Right lobe of liver (tissue), 6 donors: ENCODE results near the gene CYP46A1. TPM values are rescaled to one million over a fixed set of nuclear protein-coding genes. Genes with fewer than 3 reads are reported as not detected.

Source experiments
- ATAC-seq, 4 donors: fragments of 200-7000 bp; cut with Tn5 transposase; one replicate each; pipeline ENCODE4 v1.9.1; 2020; ENCODE audit warnings: mild to moderate bottlenecking in 4 of 4, moderate library complexity in 4 of 4
- DNase-seq, 3 donors: peaks; one replicate each; pipeline ENCODE4 v3.0.0-alpha.2; 2020
- H3K27ac ChIP-seq, 3 donors: fragments of 200-600 bp; one replicate each; pipeline ENCODE4 v1.8.0; 2022
- H3K27me3 ChIP-seq, 2 donors: fragments of 200-600 bp; one replicate each; pipeline ENCODE4 v1.8.0; 2022
- H3K36me3 ChIP-seq, 4 donors: fragments of 200-600 bp; sonication (generic) in 1 of 4; one replicate each; pipeline versions ENCODE4 v1.5.1 to v1.8.0; 2017 to 2022; ENCODE audit warnings: control low read depth in 1 of 4
- H3K4me1 ChIP-seq, 4 donors: fragments of 200-600 bp; sonication (generic) in 1 of 4; one replicate each; pipeline versions ENCODE4 v1.5.1 to v1.8.0; 2017 to 2022; ENCODE audit warnings: control low read depth in 1 of 4
- H3K4me3 ChIP-seq, 3 donors: fragments of 200-600 bp; one replicate each; pipeline ENCODE4 v1.8.0; 2022
- H3K9me3 ChIP-seq, 4 donors: fragments of 200-600 bp; sonication (generic) in 1 of 4; one replicate each; pipeline versions ENCODE4 v1.5.1 to v1.8.0; 2017 to 2022; ENCODE audit warnings: control low read depth in 1 of 4
- CTCF ChIP-seq, 4 donors: fragments of 200-600 bp in 3 of 4; fragments of 450-650 bp in 1 of 4; IDR thresholded peaks; one replicate each; pipeline versions ENCODE4 v1.5.1 to v1.8.0; 2016 to 2022; ENCODE audit warnings: antibody characterized with exemption in 4 of 4, mild to moderate bottlenecking in 2 of 4
- POLR2A ChIP-seq: fragments of 450-650 bp; IDR thresholded peaks from one replicate; pipeline ENCODE4 v1.6.1; 2017; ENCODE audit warnings: antibody characterized with exemption, mild to moderate bottlenecking
- WGBS: methylation state at CpG from one replicate; pipeline ENCODE4 v1.1.6; 2018; ENCODE audit warnings: low coverage, low lambda C conversion rate; ENCODE audit not compliant: insufficient coverage; ENCODE audit errors: missing lambda C conversion rate; 5-methylcytosine and 5-hydroxymethylcytosine counted together
- intact Hi-C, 2 donors: fragments of 100-400 bp; cut with DNase I; formaldehyde crosslinking; loops; one replicate each; pipeline versions ENCODE4 v1.11.2 to v1.14.1; 2022
- total RNA-seq, 6 experiments: library from RNA; depleted of rRNA in 2 of 6; stranded (reverse); fragments of >200 nt in 2 of 6; fragmentation: NEBNext Ultra II Directional in 3 of 6; extraction: Animal tissue kit (Norgen Biotek cat#: 25700) in 3 of 6; gene quantifications; one replicate each; pipeline versions ENCODE4 v1.1.0 to v1.2.4, GENCODE V29; 2016 to 2023
- donor health status: DM: no; HTN: yes; CAD: no.
- donor health status: DM: no; HTN: no; CAD: no.
- donor health status: DM: no; HTN: no; CAD: no.
- donor health status: DM: no; HTN: yes; CAD: no.
- donor health status: DM: no; HTN: yes; CAD: no.

The CYP46A1 gene
- total RNA-seq, 6 experiments from 2014 or later, result 0.06 to 1.6 (median 0.42) TPM; not detected in 1

- H3K27ac ChIP-seq, result no peak overlapping the region
- no peaks in the 10 kb centered on the region for H3K36me3 ChIP-seq
- WGBS, result no CpG with 5 or more reads among the region's 2 CpGs
- H3K4me1 ChIP-seq, result peaks cover 0 to 7% (median 2%) of the 10 kb centered on the region in 4 donors
- H3K4me3 ChIP-seq, result no peak overlapping the region
- peak in 1 of 3 donors; percentile 27 for DNase-seq
- TF ChIP-seq POLR2A (no peak), CTCF (IDR thresholded peaks at IDR 0.05) (no peak)
- H3K27me3 ChIP-seq, result no peaks in the 10 kb centered on the region
- intact Hi-C loops, result no loop called here
- H3K9me3 ChIP-seq, result no peaks in the 10 kb centered on the region
- ATAC-seq, result no peak
These were observed 5.0 kb upstream of the CYP46A1 start for GRCh38 chr14:99679111-99679510.

- Histone ChIP-seq H3K27ac (no peak overlapping the region), H3K4me3 (no peak overlapping the region), H3K27me3 (no peaks in the 10 kb centered on the region), H3K36me3 (no peaks in the 10 kb centered on the region), H3K4me1 (peaks cover 0 to 8% (median 2%) of the 10 kb centered on the region in 4 donors), H3K9me3 (no peaks in the 10 kb centered on the region)
- TF ChIP-seq POLR2A (no peak), CTCF (IDR thresholded peaks at IDR 0.05) (no peak)
- intact Hi-C loops, result no loop called here
- DNase-seq (peak in 1 of 3 donors; percentile 20), ATAC-seq (no peak)
- 82% methylated on average over 5 of the region's 8 CpGs for WGBS
These were observed 4.6 kb upstream of the CYP46A1 start for GRCh38 chr14:99679543-99679942.

DNA sequence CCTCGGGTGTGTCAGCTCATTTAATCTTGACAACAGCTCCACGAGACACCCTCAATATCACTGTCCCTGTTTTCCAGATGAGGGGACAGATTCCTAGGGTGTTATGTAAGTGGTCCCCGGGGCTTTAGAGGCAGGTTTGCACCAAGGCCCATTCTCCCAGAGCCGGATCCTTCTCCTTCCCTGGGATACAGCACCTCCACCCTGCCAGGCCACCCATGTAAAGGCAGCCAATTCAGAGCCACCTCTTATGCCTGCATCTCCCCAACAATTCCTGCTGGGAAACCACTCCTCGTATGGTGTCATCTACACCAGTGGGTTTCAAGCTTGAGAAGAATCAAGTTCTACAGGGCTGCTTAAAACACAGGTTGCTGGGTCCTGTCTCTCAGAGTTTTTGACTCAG is 4.1 kb upstream of the CYP46A1 start:
- H3K4me3 ChIP-seq, result no peak overlapping the region
- WGBS, result 64% methylated on average over 5 of the region's 5 CpGs
- intact Hi-C loops, result loop anchor here in 1 of 2 donors (5.0 kb wide), 1 partner anchor 207 kb away; no protein-coding TSS in a partner anchor
- no peak for TF ChIP-seq CTCF (IDR thresholded peaks at IDR 0.05)
- no peak for TF ChIP-seq POLR2A
- no peaks in the 10 kb centered on the region for H3K27me3 ChIP-seq
- no peak for DNase-seq
- no peaks in the 10 kb centered on the region for H3K9me3 ChIP-seq
- no peaks in the 10 kb centered on the region for H3K36me3 ChIP-seq
- peaks cover 0 to 10% (median 2%) of the 10 kb centered on the region in 4 donors for H3K4me1 ChIP-seq
- no peak for ATAC-seq
- no peak overlapping the region for H3K27ac ChIP-seq

- Histone ChIP-seq H3K4me1 (peaks cover 0 to 10% (median 2%) of the 10 kb centered on the region in 4 donors), H3K27me3 (no peaks in the 10 kb centered on the region), H3K27ac (no peak overlapping the region), H3K9me3 (no peaks in the 10 kb centered on the region), H3K4me3 (no peak overlapping the region), H3K36me3 (no peaks in the 10 kb centered on the region)
- ATAC-seq (no peak), DNase-seq (peak in 1 of 3 donors; percentile 31)
- no peak for TF ChIP-seq CTCF (IDR thresholded peaks at IDR 0.05)
- no peak for TF ChIP-seq POLR2A
- 55% methylated on average over 3 of the region's 12 CpGs for WGBS
- intact Hi-C loops, result loop anchor here in 1 of 2 donors (5.0 kb wide), 1 partner anchor 206 kb away; no protein-coding TSS in a partner anchor
These were observed 2.8 kb upstream of the CYP46A1 start for GRCh38 chr14:99681101-99681831.
